ENCODE results near the gene PSTPIP2. TPM values are rescaled to one million over a fixed set of nuclear protein-coding genes. Genes with fewer than 3 reads are reported as not detected.

Gene PSTPIP2
- total and polyA plus RNA-seq, 2 of the 8 experiments (the other 6 are each of a cell fraction or from before 2014, with no cell fraction given): 1.8 to 2.4 TPM

DNA sequence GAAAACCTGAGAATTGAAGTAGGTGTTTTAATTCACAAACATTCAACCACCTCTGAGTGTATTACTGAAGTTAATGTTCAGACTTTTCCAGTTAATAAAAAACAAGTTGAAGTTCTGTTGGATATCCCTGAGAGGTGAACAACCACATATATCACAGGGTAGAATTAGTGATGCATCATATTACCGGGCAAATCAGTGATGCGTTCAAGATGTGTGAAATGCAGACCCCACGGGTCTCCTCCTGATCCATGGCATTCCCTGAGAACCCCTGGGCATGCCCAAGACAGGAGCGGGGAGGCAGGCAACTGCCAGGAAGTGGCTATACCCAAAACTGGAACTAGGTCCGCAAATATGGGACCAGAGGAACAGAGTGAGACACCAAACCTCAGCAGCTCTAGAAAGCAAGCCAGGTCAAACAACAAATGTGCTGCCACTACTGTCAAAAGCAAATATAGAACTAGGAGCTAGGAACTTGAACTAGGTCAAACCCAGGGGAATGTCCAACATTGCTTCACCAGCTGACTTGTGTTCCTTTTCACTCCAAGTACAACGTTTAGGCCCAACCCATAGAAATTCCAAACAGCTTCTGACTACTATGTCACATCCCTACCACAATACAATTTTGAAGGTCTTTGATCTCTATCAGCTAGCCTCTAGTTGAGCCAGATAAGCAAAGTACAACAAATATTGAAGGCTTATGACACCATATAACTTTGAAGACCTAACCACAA lies 20.2 kb downstream of the PSTPIP2 start (continued):
- TF ChIP-seq, protein P1, sequence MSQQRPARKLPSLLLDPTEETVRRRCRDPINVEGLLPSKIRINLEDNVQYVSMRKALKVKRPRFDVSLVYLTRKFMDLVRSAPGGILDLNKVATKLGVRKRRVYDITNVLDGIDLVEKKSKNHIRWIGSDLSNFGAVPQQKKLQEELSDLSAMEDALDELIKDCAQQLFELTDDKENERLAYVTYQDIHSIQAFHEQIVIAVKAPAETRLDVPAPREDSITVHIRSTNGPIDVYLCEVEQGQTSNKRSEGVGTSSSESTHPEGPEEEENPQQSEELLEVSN (IDR thresholded peaks at IDR 0.05): no peak
